Lower leg skin (tissue), 4 donors: Measurements from ENCODE around the gene RAMP2. TPM values are rescaled to one million over a fixed set of nuclear protein-coding genes. Genes with fewer than 3 reads are reported as not detected.
"Not testable (repeated sequence)": the region's sequence is repeated elsewhere in the genome, so short reads cannot be mapped to it uniquely, and the experiment has no call there.

Experiments used
- DNase-seq, 2 donors: peaks; one replicate each; pipeline ENCODE4 v3.0.0-alpha.2; 2019; ENCODE audit warnings: low spot score in 2 of 2
- H3K4me3 ChIP-seq: fragments of 200-600 bp; sonication (generic); 2 replicates; pipeline ENCODE4 v1.5.1; 2017; ENCODE audit warnings: mild to moderate bottlenecking, low read depth; ENCODE audit not compliant: poor library complexity, severe bottlenecking
- CTCF ChIP-seq, 3 donors: fragments of 450-650 bp; IDR thresholded peaks; one replicate each; pipeline ENCODE4 v1.5.1; 2016; ENCODE audit warnings: antibody characterized with exemption in 3 of 3, mild to moderate bottlenecking in 3 of 3, moderate library complexity in 2 of 3
- POLR2A ChIP-seq, 2 donors: fragments of 450-650 bp; IDR thresholded peaks; one replicate each; pipeline ENCODE4 v1.6.1; 2016 to 2017; ENCODE audit warnings: antibody characterized with exemption in 2 of 2, mild to moderate bottlenecking in 1 of 2, moderate library complexity in 1 of 2
- WGBS, 2 donors: methylation state at CpG; one replicate each; pipeline ENCODE4 v1.1.5; 2018; 5-methylcytosine and 5-hydroxymethylcytosine counted together
- intact Hi-C: fragments of 100-400 bp; cut with DNase I; formaldehyde crosslinking; loops from one replicate; pipeline ENCODE4 v1.15.0; 2023; ENCODE audit warnings: low total_unique reads
- total RNA-seq, 4 donors: library from RNA; depleted of rRNA; stranded (reverse); fragments of >200 nt; gene quantifications; one replicate each; pipeline ENCODE4 v1.1.0, GENCODE V29; 2016

The RAMP2 gene
- total RNA-seq, 4 donors from 2014 or later, result 9.6 to 34.2 (median 12.0) TPM

- WGBS, 2 donors, result 83 to 86% methylated on average over 5 to 6 of the region's 6 CpGs
- intact Hi-C loops, result no loop called here
- no peak overlapping the region for H3K4me3 ChIP-seq
- no peak for DNase-seq
- no peak for TF ChIP-seq CTCF (IDR thresholded peaks at IDR 0.05)
- TF ChIP-seq POLR2A (IDR thresholded peaks at IDR 0.05), result no peak
These were observed 5.1 kb downstream of the RAMP2 start for GRCh38 chr17:42766124-42766523.

- intact Hi-C loops, result no loop called here
These were observed 6.5 kb downstream of the RAMP2 start for GRCh38 chr17:42767512-42767911.

GRCh38 chr17:42768006-42768405 is 7.0 kb downstream of the RAMP2 start:
- intact Hi-C loops, DNase-seq, H3K4me3 ChIP-seq: not testable (repeated sequence)
- 71 to 79% methylated on average over 9 of the region's 9 CpGs for WGBS, 2 donors

More at GRCh38 chr17:42767512-42767911, 6.5 kb downstream of the RAMP2 start:
- no peak for DNase-seq
- no peak overlapping the region for H3K4me3 ChIP-seq
- TF ChIP-seq POLR2A (IDR thresholded peaks at IDR 0.05), result no peak
- TF ChIP-seq CTCF (IDR thresholded peaks at IDR 0.05), result no peak

GRCh38 chr17:42769964-42770363 is 8.9 kb downstream of the RAMP2 start:
- H3K4me3 ChIP-seq, DNase-seq, intact Hi-C loops: not testable (repeated sequence)
- 78 to 80% methylated on average over 10 of the region's 10 CpGs for WGBS, 2 donors

GRCh38 chr17:42772945-42773289 is 11.9 kb downstream of the RAMP2 start:
- no peak for DNase-seq
- H3K4me3 ChIP-seq, result peak overlapping the region; percentile 53
- 6 to 9% methylated on average over 3 of the region's 3 CpGs for WGBS, 2 donors
- intact Hi-C loops, result no loop called here
- TF ChIP-seq CTCF (IDR thresholded peaks at IDR 0.05) (no peak), POLR2A (IDR thresholded peaks at IDR 0.05) (no peak)

GRCh38 chr17:42773290-42774035 is 12.4 kb downstream of the RAMP2 start, which contains the start of gene VPS25:
VPS25 (plus strand) TSS chr17:42773449; CDS start chr17:42773476, 27 bp downstream.
- 0% methylated on average over 39 of the region's 39 CpGs for WGBS, 2 donors
- peak; percentile 78 to 96 for DNase-seq
- TF ChIP-seq POLR2A (IDR thresholded peaks at IDR 0.05) (peak in 1 of 2 donors; percentile 47), CTCF (IDR thresholded peaks at IDR 0.05) (no peak)
- peak within 1 kb of the TSS; percentile 53 for H3K4me3 ChIP-seq
- intact Hi-C loops, result no loop called here
